ENCODE data around the gene IRAK2.

IRAK2 gene

DNA sequence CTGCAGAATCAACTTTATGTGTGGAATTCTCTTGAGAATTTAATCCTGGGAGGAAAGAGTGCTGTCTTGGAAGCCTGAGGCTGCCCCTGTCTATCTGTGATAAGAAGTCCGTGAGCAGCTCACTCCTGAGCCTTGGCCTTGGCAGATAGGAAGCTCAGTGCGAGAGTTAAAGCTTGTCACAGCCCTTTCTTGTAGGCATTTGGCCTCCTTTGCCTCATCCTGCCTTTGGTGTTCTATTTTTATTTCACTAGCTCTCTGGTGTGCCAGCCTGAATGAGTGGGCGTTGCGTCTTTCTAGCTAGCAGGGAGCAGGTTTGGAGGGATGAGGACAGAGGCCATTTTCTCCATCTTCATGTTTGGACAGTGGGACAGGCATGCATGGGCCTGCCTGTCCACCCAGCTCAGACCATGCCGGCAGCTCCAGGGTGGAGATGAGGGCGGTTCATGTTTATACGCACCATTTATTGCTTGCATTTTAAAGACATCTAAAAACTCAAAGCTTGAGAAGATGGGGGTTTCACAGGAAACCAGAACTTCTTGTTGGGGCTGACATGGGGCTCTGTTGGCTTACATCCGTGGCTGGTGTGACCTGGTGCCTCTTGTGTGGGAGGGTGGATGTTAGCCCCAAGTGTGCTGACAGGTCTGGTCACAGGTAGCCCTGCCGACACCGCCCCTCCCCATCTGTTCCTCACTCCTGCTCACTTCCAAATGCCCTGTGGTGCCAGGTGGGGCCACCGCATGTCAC, 29.8 kb downstream of the IRAK2 start:
- TF ChIP-seq BACH2 (CRISPR knock-in tag; IDR thresholded peaks at IDR 0.05; ENCODE audit: borderline replicate concordance) (no peak), SNAI2 (CRISPR knock-in tag; IDR thresholded peaks at IDR 0.05) (no peak), RARB (CRISPR knock-in tag; IDR thresholded peaks at IDR 0.05) (no peak), ZC3H10 (CRISPR knock-in tag; IDR thresholded peaks at IDR 0.05) (no peak), CSDC2 (CRISPR knock-in tag; IDR thresholded peaks at IDR 0.05) (no peak), ZNF70 (CRISPR knock-in tag; IDR thresholded peaks at IDR 0.05) (no peak), TOX (CRISPR knock-in tag; IDR thresholded peaks at IDR 0.05; ENCODE audit: borderline replicate concordance) (no peak), ZNF565 (CRISPR knock-in tag; conservative IDR thresholded peaks at IDR 0.05; ENCODE audit: low read depth) (no peak), ZFP30 (CRISPR knock-in tag; IDR thresholded peaks at IDR 0.05) (no peak), POU6F1 (CRISPR knock-in tag; IDR thresholded peaks at IDR 0.05; ENCODE audit: borderline replicate concordance, low read depth) (no peak), TCF4 (CRISPR knock-in tag; IDR thresholded peaks at IDR 0.05; ENCODE audit: borderline replicate concordance) (no peak), ARNTL (CRISPR knock-in tag; IDR thresholded peaks at IDR 0.05; ENCODE audit: borderline replicate concordance, low read depth) (no peak), ISL1 (CRISPR knock-in tag; IDR thresholded peaks at IDR 0.05) (no peak), GLIS3 (CRISPR knock-in tag; IDR thresholded peaks at IDR 0.05) (no peak)
- TF ChIP-seq, protein P1, sequence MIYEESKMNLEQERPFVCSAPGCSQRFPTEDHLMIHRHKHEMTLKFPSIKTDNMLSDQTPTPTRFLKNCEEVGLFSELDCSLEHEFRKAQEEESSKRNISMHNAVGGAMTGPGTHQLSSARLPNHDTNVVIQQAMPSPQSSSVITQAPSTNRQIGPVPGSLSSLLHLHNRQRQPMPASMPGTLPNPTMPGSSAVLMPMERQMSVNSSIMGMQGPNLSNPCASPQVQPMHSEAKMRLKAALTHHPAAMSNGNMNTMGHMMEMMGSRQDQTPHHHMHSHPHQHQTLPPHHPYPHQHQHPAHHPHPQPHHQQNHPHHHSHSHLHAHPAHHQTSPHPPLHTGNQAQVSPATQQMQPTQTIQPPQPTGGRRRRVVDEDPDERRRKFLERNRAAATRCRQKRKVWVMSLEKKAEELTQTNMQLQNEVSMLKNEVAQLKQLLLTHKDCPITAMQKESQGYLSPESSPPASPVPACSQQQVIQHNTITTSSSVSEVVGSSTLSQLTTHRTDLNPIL (CRISPR knock-in tag; IDR thresholded peaks at IDR 0.05; ENCODE audit: low read depth), result no peak
- TF ChIP-seq, protein P2, sequence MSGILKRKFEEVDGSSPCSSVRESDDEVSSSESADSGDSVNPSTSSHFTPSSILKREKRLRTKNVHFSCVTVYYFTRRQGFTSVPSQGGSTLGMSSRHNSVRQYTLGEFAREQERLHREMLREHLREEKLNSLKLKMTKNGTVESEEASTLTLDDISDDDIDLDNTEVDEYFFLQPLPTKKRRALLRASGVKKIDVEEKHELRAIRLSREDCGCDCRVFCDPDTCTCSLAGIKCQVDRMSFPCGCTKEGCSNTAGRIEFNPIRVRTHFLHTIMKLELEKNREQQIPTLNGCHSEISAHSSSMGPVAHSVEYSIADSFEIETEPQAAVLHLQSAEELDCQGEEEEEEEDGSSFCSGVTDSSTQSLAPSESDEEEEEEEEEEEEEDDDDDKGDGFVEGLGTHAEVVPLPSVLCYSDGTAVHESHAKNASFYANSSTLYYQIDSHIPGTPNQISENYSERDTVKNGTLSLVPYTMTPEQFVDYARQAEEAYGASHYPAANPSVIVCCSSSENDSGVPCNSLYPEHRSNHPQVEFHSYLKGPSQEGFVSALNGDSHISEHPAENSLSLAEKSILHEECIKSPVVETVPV (CRISPR knock-in tag; IDR thresholded peaks at IDR 0.05), result no peak
- TF ChIP-seq, protein P3, sequence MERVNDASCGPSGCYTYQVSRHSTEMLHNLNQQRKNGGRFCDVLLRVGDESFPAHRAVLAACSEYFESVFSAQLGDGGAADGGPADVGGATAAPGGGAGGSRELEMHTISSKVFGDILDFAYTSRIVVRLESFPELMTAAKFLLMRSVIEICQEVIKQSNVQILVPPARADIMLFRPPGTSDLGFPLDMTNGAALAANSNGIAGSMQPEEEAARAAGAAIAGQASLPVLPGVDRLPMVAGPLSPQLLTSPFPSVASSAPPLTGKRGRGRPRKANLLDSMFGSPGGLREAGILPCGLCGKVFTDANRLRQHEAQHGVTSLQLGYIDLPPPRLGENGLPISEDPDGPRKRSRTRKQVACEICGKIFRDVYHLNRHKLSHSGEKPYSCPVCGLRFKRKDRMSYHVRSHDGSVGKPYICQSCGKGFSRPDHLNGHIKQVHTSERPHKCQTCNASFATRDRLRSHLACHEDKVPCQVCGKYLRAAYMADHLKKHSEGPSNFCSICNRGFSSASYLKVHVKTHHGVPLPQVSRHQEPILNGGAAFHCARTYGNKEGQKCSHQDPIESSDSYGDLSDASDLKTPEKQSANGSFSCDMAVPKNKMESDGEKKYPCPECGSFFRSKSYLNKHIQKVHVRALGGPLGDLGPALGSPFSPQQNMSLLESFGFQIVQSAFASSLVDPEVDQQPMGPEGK (CRISPR knock-in tag; IDR thresholded peaks at IDR 0.05; ENCODE audit: borderline replicate concordance), result no peak
- TF ChIP-seq, protein P4, sequence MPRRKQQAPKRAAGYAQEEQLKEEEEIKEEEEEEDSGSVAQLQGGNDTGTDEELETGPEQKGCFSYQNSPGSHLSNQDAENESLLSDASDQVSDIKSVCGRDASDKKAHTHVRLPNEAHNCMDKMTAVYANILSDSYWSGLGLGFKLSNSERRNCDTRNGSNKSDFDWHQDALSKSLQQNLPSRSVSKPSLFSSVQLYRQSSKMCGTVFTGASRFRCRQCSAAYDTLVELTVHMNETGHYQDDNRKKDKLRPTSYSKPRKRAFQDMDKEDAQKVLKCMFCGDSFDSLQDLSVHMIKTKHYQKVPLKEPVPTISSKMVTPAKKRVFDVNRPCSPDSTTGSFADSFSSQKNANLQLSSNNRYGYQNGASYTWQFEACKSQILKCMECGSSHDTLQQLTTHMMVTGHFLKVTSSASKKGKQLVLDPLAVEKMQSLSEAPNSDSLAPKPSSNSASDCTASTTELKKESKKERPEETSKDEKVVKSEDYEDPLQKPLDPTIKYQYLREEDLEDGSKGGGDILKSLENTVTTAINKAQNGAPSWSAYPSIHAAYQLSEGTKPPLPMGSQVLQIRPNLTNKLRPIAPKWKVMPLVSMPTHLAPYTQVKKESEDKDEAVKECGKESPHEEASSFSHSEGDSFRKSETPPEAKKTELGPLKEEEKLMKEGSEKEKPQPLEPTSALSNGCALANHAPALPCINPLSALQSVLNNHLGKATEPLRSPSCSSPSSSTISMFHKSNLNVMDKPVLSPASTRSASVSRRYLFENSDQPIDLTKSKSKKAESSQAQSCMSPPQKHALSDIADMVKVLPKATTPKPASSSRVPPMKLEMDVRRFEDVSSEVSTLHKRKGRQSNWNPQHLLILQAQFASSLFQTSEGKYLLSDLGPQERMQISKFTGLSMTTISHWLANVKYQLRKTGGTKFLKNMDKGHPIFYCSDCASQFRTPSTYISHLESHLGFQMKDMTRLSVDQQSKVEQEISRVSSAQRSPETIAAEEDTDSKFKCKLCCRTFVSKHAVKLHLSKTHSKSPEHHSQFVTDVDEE (CRISPR knock-in tag; IDR thresholded peaks at IDR 0.05), result no peak
- ATAC-seq, result no peak; the same call in 2 of the 3 replicates

GRCh38 chr3:10195366-10196089, 30.8 kb downstream of the IRAK2 start:
- ATAC-seq, result no peak
- no peak for TF ChIP-seq GLIS3 (CRISPR knock-in tag; IDR thresholded peaks at IDR 0.05)
- no peak for TF ChIP-seq TCF4 (CRISPR knock-in tag; IDR thresholded peaks at IDR 0.05; ENCODE audit: borderline replicate concordance)
- no peak for TF ChIP-seq TOX (CRISPR knock-in tag; IDR thresholded peaks at IDR 0.05; ENCODE audit: borderline replicate concordance)
- no peak for TF ChIP-seq ZNF70 (CRISPR knock-in tag; IDR thresholded peaks at IDR 0.05)
- TF ChIP-seq POU6F1 (CRISPR knock-in tag; IDR thresholded peaks at IDR 0.05; ENCODE audit: borderline replicate concordance, low read depth), result no peak
- TF ChIP-seq, protein P4 (CRISPR knock-in tag; IDR thresholded peaks at IDR 0.05), result no peak
- TF ChIP-seq ZNF8 (CRISPR knock-in tag; IDR thresholded peaks at IDR 0.05), result no peak
- TF ChIP-seq ZNF565 (CRISPR knock-in tag; conservative IDR thresholded peaks at IDR 0.05; ENCODE audit: low read depth), result no peak
- no peak for TF ChIP-seq PPARA (CRISPR knock-in tag; IDR thresholded peaks at IDR 0.05; ENCODE audit: borderline replicate concordance)
- TF ChIP-seq CSDC2 (CRISPR knock-in tag; IDR thresholded peaks at IDR 0.05), result no peak

Data from SK-N-SH treated with all-trans-retinoic acid at 6 μM for 48 hours (cell line).